Peyer's patch (tissue), 4 donors: ENCODE data around the gene RANGRF.

Experiments used
- POLR2A ChIP-seq, 2 donors: fragments of 450-650 bp; IDR thresholded peaks; one replicate each; pipeline ENCODE4 v1.5.1; 2017; ENCODE audit warnings: antibody characterized with exemption in 2 of 2, mild to moderate bottlenecking in 2 of 2, moderate library complexity in 2 of 2
- TF ChIP-seq, protein P1 (sequence below), 6 experiments: fragments of 450-650 bp in 4 of 6; fragments of 200-600 bp in 2 of 6; sonication (generic) in 1 of 6; IDR thresholded peaks; one replicate each; pipeline ENCODE4 v1.5.1; 2017 to 2019; ENCODE audit warnings: antibody characterized with exemption in 6 of 6, mild to moderate bottlenecking in 3 of 6, moderate library complexity in 1 of 6

GRCh38 chr17:8337802-8338752 is 49.6 kb downstream of the RANGRF start:
- TF ChIP-seq, protein P1, sequence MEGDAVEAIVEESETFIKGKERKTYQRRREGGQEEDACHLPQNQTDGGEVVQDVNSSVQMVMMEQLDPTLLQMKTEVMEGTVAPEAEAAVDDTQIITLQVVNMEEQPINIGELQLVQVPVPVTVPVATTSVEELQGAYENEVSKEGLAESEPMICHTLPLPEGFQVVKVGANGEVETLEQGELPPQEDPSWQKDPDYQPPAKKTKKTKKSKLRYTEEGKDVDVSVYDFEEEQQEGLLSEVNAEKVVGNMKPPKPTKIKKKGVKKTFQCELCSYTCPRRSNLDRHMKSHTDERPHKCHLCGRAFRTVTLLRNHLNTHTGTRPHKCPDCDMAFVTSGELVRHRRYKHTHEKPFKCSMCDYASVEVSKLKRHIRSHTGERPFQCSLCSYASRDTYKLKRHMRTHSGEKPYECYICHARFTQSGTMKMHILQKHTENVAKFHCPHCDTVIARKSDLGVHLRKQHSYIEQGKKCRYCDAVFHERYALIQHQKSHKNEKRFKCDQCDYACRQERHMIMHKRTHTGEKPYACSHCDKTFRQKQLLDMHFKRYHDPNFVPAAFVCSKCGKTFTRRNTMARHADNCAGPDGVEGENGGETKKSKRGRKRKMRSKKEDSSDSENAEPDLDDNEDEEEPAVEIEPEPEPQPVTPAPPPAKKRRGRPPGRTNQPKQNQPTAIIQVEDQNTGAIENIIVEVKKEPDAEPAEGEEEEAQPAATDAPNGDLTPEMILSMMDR (IDR thresholded peaks at IDR 0.05), result no peak
- TF ChIP-seq POLR2A (IDR thresholded peaks at IDR 0.05), result no peak
